ENCODE data around the gene P3H1.

GRCh38 chr1:42735477-42736105, 31.2 kb downstream of the P3H1 start:
- TF ChIP-seq CTCF (IDR thresholded peaks at IDR 0.05 in 2 of 3, conservative IDR thresholded peaks at IDR 0.05 in 1 of 3; ENCODE audit: borderline replicate concordance in 1 of 3, insufficient read depth in 1 of 3, low read depth in 2 of 3, low read length in 2 of 3) (no peak), YY1 (IDR thresholded peaks at IDR 0.05; ENCODE audit: extremely low read depth, insufficient replicate concordance, low read depth, low read length) (no peak), POLR2AphosphoS5 (IDR thresholded peaks at IDR 0.05; ENCODE audit: low read depth, low read length) (no peak), TCF7L2 (IDR thresholded peaks at IDR 0.05; ENCODE audit: borderline replicate concordance, extremely low read depth, insufficient read depth, insufficient read length) (no peak)

Measured in HCT116 (cell line).